GM23248 (cell line): ENCODE data around the gene PTGFRN. TPM values are rescaled to one million over a fixed set of nuclear protein-coding genes. Genes with fewer than 3 reads are reported as not detected.
A peak's percentile ranks its signal among the peaks of the same experiment; 100 is the strongest.

Experiments used
- DNase-seq: peaks from one replicate; pipeline ENCODE4 v3.0.0-alpha.2; 2015
- H2AFZ ChIP-seq: fragments of 200-600 bp; sonication (generic); 2 replicates; pipeline ENCODE4 v1.6.1; 2016; ENCODE audit warnings: antibody characterized with exemption
- H3F3A ChIP-seq: fragments of 200-600 bp; sonication (generic); 2 replicates; pipeline ENCODE4 v1.6.1; 2016; ENCODE audit warnings: mild to moderate bottlenecking, antibody characterized with exemption, mixed run types; ENCODE audit not compliant: insufficient read depth
- H3K27ac ChIP-seq: fragments of 200-600 bp; sonication (generic); 2 replicates; pipeline ENCODE4 v1.5.1; 2016; ENCODE audit warnings: mild to moderate bottlenecking
- H3K27me3 ChIP-seq: fragments of 200-600 bp; sonication (generic); replicated peaks from 2 replicates; pipeline ENCODE4 v1.6.1; 2016; ENCODE audit warnings: mild to moderate bottlenecking; ENCODE audit not compliant: insufficient read depth
- H3K36me3 ChIP-seq: fragments of 200-600 bp; sonication (generic); 2 replicates; pipeline ENCODE4 v1.6.1; 2016; ENCODE audit warnings: low read depth, mild to moderate bottlenecking
- H3K4me1 ChIP-seq: fragments of 200-600 bp; sonication (generic); 2 replicates; pipeline ENCODE4 v1.6.1; 2016; ENCODE audit warnings: mild to moderate bottlenecking; ENCODE audit not compliant: insufficient read depth
- H3K4me2 ChIP-seq: fragments of 200-600 bp; sonication (generic); one replicate; pipeline ENCODE4 v1.6.1; 2016; ENCODE audit warnings: mild to moderate bottlenecking; ENCODE audit not compliant: unreplicated experiment
- H3K4me3 ChIP-seq: fragments of 200-600 bp; sonication (generic); 2 replicates; pipeline ENCODE4 v1.5.1; 2016; ENCODE audit warnings: mild to moderate bottlenecking
- H3K79me2 ChIP-seq: fragments of 200-600 bp; sonication (generic); 2 replicates; pipeline ENCODE4 v1.6.1; 2016; ENCODE audit warnings: mild to moderate bottlenecking; ENCODE audit not compliant: insufficient read depth
- H3K9ac ChIP-seq: fragments of 200-600 bp; sonication (generic); 2 replicates; pipeline ENCODE4 v1.6.1; 2016; ENCODE audit warnings: mild to moderate bottlenecking
- H3K9me2 ChIP-seq: fragments of 200-600 bp; sonication (generic); 2 replicates; pipeline ENCODE4 v1.6.1; 2016; ENCODE audit warnings: mixed run types, mild to moderate bottlenecking, moderate library complexity; ENCODE audit not compliant: insufficient read depth
- H3K9me3 ChIP-seq: fragments of 200-600 bp; sonication (generic); one replicate; pipeline ENCODE4 v1.6.1; 2017; ENCODE audit warnings: low read depth
- H4K20me1 ChIP-seq: fragments of 200-600 bp; sonication (generic); 2 replicates; pipeline ENCODE4 v1.6.0; 2016; ENCODE audit not compliant: insufficient read depth
- EZH2 ChIP-seq: fragments of 200-600 bp; sonication (generic); IDR thresholded peaks from 2 replicates; pipeline ENCODE4 v1.6.1; 2018; ENCODE audit warnings: antibody characterized with exemption, mild to moderate bottlenecking; ENCODE audit not compliant: insufficient read depth, poor library complexity, severe bottlenecking
- EZH2phosphoT487 ChIP-seq: fragments of 200-600 bp; sonication (generic); IDR thresholded peaks from 2 replicates; pipeline ENCODE4 v1.6.1; 2018; ENCODE audit warnings: antibody characterized with exemption, moderate library complexity, mild to moderate bottlenecking, low read depth; ENCODE audit not compliant: insufficient read depth
- WGBS, 2 experiments: methylation state at CpG; one replicate each; pipeline ENCODE4 v1.1.6; 2015 to 2017; ENCODE audit warnings: low lambda C conversion rate in 2 of 2, low coverage in 1 of 2; ENCODE audit errors: missing lambda C conversion rate in 2 of 2; 5-methylcytosine and 5-hydroxymethylcytosine counted together
- in situ Hi-C: fragments of 300-500 bp; cut with MboI; formaldehyde crosslinking; loops from 2 replicates; pipeline ENCODE4 v1.15.0; 2020
- polyA plus RNA-seq: library from polyadenylated mRNA; unstranded; fragments of >200 nt; fragmentation: Nextera tagmentation; extraction: Ambion mirVana; gene quantifications from 2 replicates; pipeline ENCODE4 v1.2.1, GENCODE V29; 2016
- total RNA-seq: library from RNA; depleted of rRNA; stranded (reverse); fragments of >200 nt; shearing (Covaris generic); gene quantifications from 2 replicates; pipeline ENCODE4 v1.2.3, GENCODE V29; 2014

The PTGFRN gene
- total and polyA plus RNA-seq, 2 experiments from 2014 or later, result 14.7 to 25.7 TPM

GRCh38 chr1:116988908-116989307, 79.2 kb downstream of the PTGFRN start:
- H3K27me3 ChIP-seq, result no peaks in the 10 kb centered on the region
- H3K36me3 ChIP-seq, result no peaks in the 10 kb centered on the region
- peaks cover 34% of the 10 kb centered on the region for H3K4me1 ChIP-seq
- in situ Hi-C loops, result no loop called here
- H3K4me2 ChIP-seq, result no peak overlapping the region
- H3F3A ChIP-seq, result peaks cover 33% of the 10 kb centered on the region
- no peak overlapping the region for H3K27ac ChIP-seq
- H3K79me2 ChIP-seq, result no peaks in the 10 kb centered on the region
- H3K9me2 ChIP-seq, result no peaks in the 10 kb centered on the region
- no peaks in the 10 kb centered on the region for H4K20me1 ChIP-seq
- TF ChIP-seq EZH2 (no peak), EZH2phosphoT487 (no peak)
- peak; percentile 13 for DNase-seq
- no peak overlapping the region for H3K9ac ChIP-seq
- no peak overlapping the region for H3K4me3 ChIP-seq
- H2AFZ ChIP-seq, result no peak overlapping the region
- no peaks in the 10 kb centered on the region for H3K9me3 ChIP-seq
- WGBS, 2 experiments, result 54 to 57% methylated on average over 2 of the region's 2 CpGs

- Histone ChIP-seq H3K4me3 (0 out of 2 replicates have a peak overlapping the region, but pooled peaks have one; percentile 4), H3K27ac (peak overlapping the region; percentile 94), H3K9ac (peak overlapping the region; percentile 71), H3K9me2 (no peaks in the 10 kb centered on the region), H3K36me3 (no peaks in the 10 kb centered on the region), H3F3A (peaks cover 33% of the 10 kb centered on the region), H3K4me1 (peaks cover 34% of the 10 kb centered on the region), H4K20me1 (no peaks in the 10 kb centered on the region), H3K9me3 (no peaks in the 10 kb centered on the region), H3K4me2 (peak overlapping the region; percentile 49), H3K27me3 (no peaks in the 10 kb centered on the region), H3K79me2 (no peaks in the 10 kb centered on the region), H2AFZ (no peak overlapping the region)
- TF ChIP-seq EZH2phosphoT487 (no peak), EZH2 (no peak)
- in situ Hi-C loops, result no loop called here
- WGBS, 2 experiments, result 15 to 19% methylated on average over 5 of the region's 5 CpGs
- no peak for DNase-seq
Observed at GRCh38 chr1:116989835-116990234, 80.1 kb downstream of the PTGFRN start.

- no peaks in the 10 kb centered on the region for H3K27me3 ChIP-seq
- H3K9me3 ChIP-seq, result no peaks in the 10 kb centered on the region
- H4K20me1 ChIP-seq, result no peaks in the 10 kb centered on the region
- no peaks in the 10 kb centered on the region for H3K36me3 ChIP-seq
- 0 out of 2 replicates have a peak overlapping the region, but pooled peaks have one; percentile 4 for H3K4me3 ChIP-seq
- H3K79me2 ChIP-seq, result no peaks in the 10 kb centered on the region
- H3F3A ChIP-seq, result peaks cover 33% of the 10 kb centered on the region
- H3K4me2 ChIP-seq, result peak overlapping the region; percentile 49
- peaks cover 34% of the 10 kb centered on the region for H3K4me1 ChIP-seq
- in situ Hi-C loops, result no loop called here
- peak overlapping the region; percentile 94 for H3K27ac ChIP-seq
- no peaks in the 10 kb centered on the region for H3K9me2 ChIP-seq
- peak overlapping the region; percentile 16 for H2AFZ ChIP-seq
- WGBS, 2 experiments, result 1 to 2% methylated on average over 12 of the region's 12 CpGs
- peak; percentile 96 for DNase-seq
- TF ChIP-seq EZH2phosphoT487, result no peak
- no peak for TF ChIP-seq EZH2
- peak overlapping the region; percentile 71 for H3K9ac ChIP-seq
Observed at GRCh38 chr1:116990612-116991151, 81.0 kb downstream of the PTGFRN start.

GRCh38 chr1:116991171-116991845, 81.6 kb downstream of the PTGFRN start:
- 91 to 98% methylated on average over 2 of the region's 2 CpGs for WGBS, 2 experiments
- no peaks in the 10 kb centered on the region for H4K20me1 ChIP-seq
- H3K4me3 ChIP-seq, result no peak overlapping the region
- peak overlapping the region; percentile 49 for H3K4me2 ChIP-seq
- peak overlapping the region; percentile 71 for H3K9ac ChIP-seq
- H3K79me2 ChIP-seq, result no peaks in the 10 kb centered on the region
- H3K9me3 ChIP-seq, result no peaks in the 10 kb centered on the region
- H3K9me2 ChIP-seq, result no peaks in the 10 kb centered on the region
- no peak for TF ChIP-seq EZH2
- peaks cover 34% of the 10 kb centered on the region for H3K4me1 ChIP-seq
- in situ Hi-C loops, result no loop called here
- H2AFZ ChIP-seq, result no peak overlapping the region
- DNase-seq, result no peak
- H3K27me3 ChIP-seq, result no peaks in the 10 kb centered on the region
- peak overlapping the region; percentile 94 for H3K27ac ChIP-seq
- no peaks in the 10 kb centered on the region for H3K36me3 ChIP-seq
- peaks cover 33% of the 10 kb centered on the region for H3F3A ChIP-seq
